ENCODE measurements around the gene DSCAML1. TPM values are rescaled to one million over a fixed set of nuclear protein-coding genes. Genes with fewer than 3 reads are reported as not detected.

The DSCAML1 gene
- total RNA-seq, 1 experiment from 2014 or later: 0.15 TPM

DNA sequence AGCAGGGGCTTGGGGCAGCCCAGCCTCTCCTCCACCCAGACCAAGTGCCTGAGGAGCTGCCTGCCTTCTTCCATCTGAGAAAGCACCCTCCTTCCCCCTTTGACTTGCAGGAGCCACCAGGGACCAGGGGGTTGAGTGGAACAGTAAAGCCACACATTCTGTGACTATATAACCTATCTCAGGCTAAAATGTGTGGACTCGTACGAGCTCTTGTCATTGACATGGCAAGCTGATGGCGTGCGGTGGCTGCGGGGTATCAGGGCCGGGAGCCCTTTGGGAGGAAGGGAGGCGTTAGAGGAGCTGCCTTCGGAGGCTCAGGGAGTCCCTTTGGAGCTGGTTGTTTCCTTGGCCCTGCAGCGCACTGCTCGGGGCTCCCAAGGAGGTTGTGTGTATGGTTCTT is 384.8 kb downstream of the DSCAML1 start:
- Histone ChIP-seq H3T11ph (ENCODE audit: low read length) (no peak overlapping the region), H2BK20ac (ENCODE audit: low read depth, low read length, poor library complexity, severe bottlenecking) (no peak overlapping the region), H2BK15ac (ENCODE audit: low read depth, low read length) (no peak overlapping the region), H4K20me1 (ENCODE audit: control insufficient read depth, insufficient read depth, insufficient read length) (no peaks in the 10 kb centered on the region), H2BK120ac (ENCODE audit: low read depth, low read length, poor library complexity, severe bottlenecking) (no peak overlapping the region), H4K8ac (replicated peaks; ENCODE audit: insufficient read length, low read depth, low read length) (no peak overlapping the region), H3K18ac (ENCODE audit: insufficient read length, low read depth, low read length) (no peak overlapping the region), H3K14ac (ENCODE audit: insufficient read depth, low read length) (no peak overlapping the region; the same call in 1 of the 2 replicates), H3K9ac (ENCODE audit: extremely low read depth, insufficient read length, low read length) (no peak overlapping the region), H3K23ac (ENCODE audit: insufficient read length, low read depth, low read length) (no peak overlapping the region), H3K9me3 (ENCODE audit: control insufficient read depth, low read depth, low read length) (no peaks in the 10 kb centered on the region), H2BK5ac (ENCODE audit: insufficient read length, low read length) (no peak overlapping the region), H4K5ac (ENCODE audit: insufficient read length, low read depth, low read length) (no peak overlapping the region), H3K27me3 (ENCODE audit: insufficient read depth, low read length) (no peaks in the 10 kb centered on the region), H3K4me2 (ENCODE audit: insufficient read depth, insufficient read length, low read length) (no peak overlapping the region), H3K4ac (ENCODE audit: low read depth, low read length) (no peak overlapping the region), H2BK12ac (ENCODE audit: insufficient read length, low read depth, low read length) (no peak overlapping the region), H4K91ac (ENCODE audit: insufficient read length, low read depth, low read length) (no peak overlapping the region), H3K4me1 (ENCODE audit: insufficient read depth, low read length) (no peaks in the 10 kb centered on the region; the same call in 1 of the 2 replicates), H3K27ac (ENCODE audit: insufficient read length, low read depth, low read length) (no peak overlapping the region), H3K23me2 (ENCODE audit: insufficient read length, low read depth, low read length, poor library complexity, severe bottlenecking) (no peaks in the 10 kb centered on the region), H3K79me2 (ENCODE audit: insufficient read depth, low read length) (no peaks in the 10 kb centered on the region), H3K79me1 (ENCODE audit: insufficient read depth, low read depth, low read length, poor library complexity, severe bottlenecking) (no peaks in the 10 kb centered on the region), H3K56ac (ENCODE audit: insufficient read length, low read depth, low read length) (no peak overlapping the region), H2AK5ac (ENCODE audit: insufficient read length, low read length) (no peak overlapping the region), H2AFZ (ENCODE audit: low read length) (no peak overlapping the region)
- TF ChIP-seq, protein P1, sequence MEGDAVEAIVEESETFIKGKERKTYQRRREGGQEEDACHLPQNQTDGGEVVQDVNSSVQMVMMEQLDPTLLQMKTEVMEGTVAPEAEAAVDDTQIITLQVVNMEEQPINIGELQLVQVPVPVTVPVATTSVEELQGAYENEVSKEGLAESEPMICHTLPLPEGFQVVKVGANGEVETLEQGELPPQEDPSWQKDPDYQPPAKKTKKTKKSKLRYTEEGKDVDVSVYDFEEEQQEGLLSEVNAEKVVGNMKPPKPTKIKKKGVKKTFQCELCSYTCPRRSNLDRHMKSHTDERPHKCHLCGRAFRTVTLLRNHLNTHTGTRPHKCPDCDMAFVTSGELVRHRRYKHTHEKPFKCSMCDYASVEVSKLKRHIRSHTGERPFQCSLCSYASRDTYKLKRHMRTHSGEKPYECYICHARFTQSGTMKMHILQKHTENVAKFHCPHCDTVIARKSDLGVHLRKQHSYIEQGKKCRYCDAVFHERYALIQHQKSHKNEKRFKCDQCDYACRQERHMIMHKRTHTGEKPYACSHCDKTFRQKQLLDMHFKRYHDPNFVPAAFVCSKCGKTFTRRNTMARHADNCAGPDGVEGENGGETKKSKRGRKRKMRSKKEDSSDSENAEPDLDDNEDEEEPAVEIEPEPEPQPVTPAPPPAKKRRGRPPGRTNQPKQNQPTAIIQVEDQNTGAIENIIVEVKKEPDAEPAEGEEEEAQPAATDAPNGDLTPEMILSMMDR (conservative IDR thresholded peaks at IDR 0.05): no peak
- Mint-ChIP-seq H3K9me3 (no peaks in the 10 kb centered on the region), H3K36me3 (ENCODE audit: insufficient read depth in 1 of 3, low read depth in 3 of 3) (peaks cover 17 to 24% (median 22%) of the 10 kb centered on the region in 3 experiments; a peak in 6 of 7 replicates), H3K27me3 (ENCODE audit: low read depth) (peaks cover 4% of the 10 kb centered on the region), H3K4me3 (no peak overlapping the region), H3K4me1 (peaks cover 17 to 20% of the 10 kb centered on the region in 2 experiments), H3K27ac (peak overlapping the region in 1 of 3 experiments; percentile 94; a peak in 2 of 7 replicates)
- DNase-seq: no peak
- WGBS (ENCODE audit: extremely low coverage, insufficient read length, low lambda C conversion rate): no CpG with 5 or more reads among the region's 10 CpGs

All from H9 (cell line).